ENCODE results near the gene ANTXR1. TPM values are rescaled to one million over a fixed set of nuclear protein-coding genes. Genes with fewer than 3 reads are reported as not detected.

The ANTXR1 gene
- total and polyA plus RNA-seq, 9 of the 15 experiments (the other 6 are each of a cell fraction or from before 2014, with no cell fraction given) = 0.07 to 1.00 (median 0.54) TPM

- TF ChIP-seq TSHZ1 (CRISPR knock-in tag; IDR thresholded peaks at IDR 0.05) (no peak), USF2 (CRISPR knock-in tag; IDR thresholded peaks at IDR 0.05) (no peak)
These were observed 155.3 kb downstream of the ANTXR1 start (continued) for GRCh38 chr2:69168144-69168813.

- 0% methylated on average over 6 of the region's 6 CpGs for WGBS (ENCODE audit: insufficient coverage, low coverage, missing lambda C conversion rate)
- in situ Hi-C loops (cut with MboI) = no loop called here
- TF ChIP-seq ZBTB7A (IDR thresholded peaks at IDR 0.05; ENCODE audit: borderline replicate concordance, control insufficient read depth, low read depth, low read length) = no peak
- no peak for TF ChIP-seq ETV6 (IDR thresholded peaks at IDR 0.05; ENCODE audit: borderline replicate concordance in 1 of 2, low read depth in 2 of 2, low read length in 1 of 2)
- no peak for TF ChIP-seq ETV6 (CRISPR knock-in tag; IDR thresholded peaks at IDR 0.05; ENCODE audit: borderline replicate concordance)
- no peak for TF ChIP-seq POLR2A (conservative IDR thresholded peaks at IDR 0.05)
- TF ChIP-seq CUX1 (CRISPR knock-in tag; IDR thresholded peaks at IDR 0.05) = no peak
These were observed 156.1 kb downstream of the ANTXR1 start for GRCh38 chr2:69168950-69169654.

More at GRCh38 chr2:69168950-69169654, 156.1 kb downstream of the ANTXR1 start:
- BruUV-seq (replicated peaks) = no TSS peak
- POLR2A ChIA-PET = interaction anchor here (1.8 kb wide), 1 partner anchor 19 kb away, joined by 4 read pairs; no protein-coding TSS in a partner anchor
- Histone ChIP-seq H2AFZ (ENCODE audit: low read depth, low read length) (no peak overlapping the region), H3K27ac (ENCODE audit: extremely low read depth, low read depth, low read length) (no peak overlapping the region), H3K79me2 (ENCODE audit: control insufficient read depth, insufficient read depth, low read length) (no peaks in the 10 kb centered on the region), H4K20me1 (replicated peaks; ENCODE audit: control insufficient read depth, insufficient read depth, low read length) (no peaks in the 10 kb centered on the region; the same call in 1 of the 2 replicates), H3K9me1 (ENCODE audit: control insufficient read depth, insufficient read depth, low read length) (no peaks in the 10 kb centered on the region), H3K4me2 (ENCODE audit: insufficient read depth, low read length) (no peak overlapping the region), H3K4me1 (replicated peaks in 1 of 2; ENCODE audit: control insufficient read depth in 2 of 2, insufficient read depth in 2 of 2, low read length in 2 of 2) (no peaks in the 10 kb centered on the region), H3K9me3 (replicated peaks; ENCODE audit: control insufficient read depth, insufficient read depth, low read depth, low read length) (no peaks in the 10 kb centered on the region), H3K36me3 (ENCODE audit: control insufficient read depth, insufficient read depth, low read length) (no peaks in the 10 kb centered on the region), H3K9ac (ENCODE audit: insufficient read depth in 1 of 2, low read depth in 2 of 2, low read length in 2 of 2) (no peak overlapping the region), H3K27me3 (ENCODE audit: control insufficient read depth in 2 of 2, insufficient read depth in 2 of 2, low read length in 2 of 2) (peaks cover 15 to 48% of the 10 kb centered on the region in 2 experiments), H3K4me3 (no peak overlapping the region)
- no peak for FAIRE-seq
- no peak for ATAC-seq
- CTCF ChIA-PET (ENCODE audit: low intra/inter-chr PET ratio) = no interaction called here
- intact Hi-C loops (cut with micrococcal nuclease) = no loop called here
- no peak for DNase-seq (ENCODE audit: extremely low read depth in 1 of 4, low spot score in 3 of 4)
